ENCODE results near the gene HACL1.
"Not testable (repeated sequence)": the region's sequence is repeated elsewhere in the genome, so short reads cannot be mapped to it uniquely, and the experiment has no call there.

The HACL1 gene

GRCh38 chr3:15629860-15630597 lies 28.7 kb upstream of the HACL1 start:
- no peak for DNase-seq

GRCh38 chr3:15628967-15629366 lies 27.6 kb upstream of the HACL1 start:
- DNase-seq = no peak

GRCh38 chr3:15623535-15624440 lies 22.4 kb upstream of the HACL1 start:
- no peak for DNase-seq

- not testable (repeated sequence) for DNase-seq
Observed at GRCh38 chr3:15619659-15620464, 18.5 kb upstream of the HACL1 start.

GRCh38 chr3:15616053-15616452 lies 14.7 kb upstream of the HACL1 start:
- DNase-seq = no peak

- DNase-seq = no peak
Observed at GRCh38 chr3:15614958-15615357, 13.6 kb upstream of the HACL1 start.

GRCh38 chr3:15612001-15612400 lies 10.6 kb upstream of the HACL1 start:
- no peak for DNase-seq

- no peak for DNase-seq
Observed at GRCh38 chr3:15611018-15611417, 9.6 kb upstream of the HACL1 start.

GRCh38 chr3:15610082-15610759 lies 8.9 kb upstream of the HACL1 start:
- DNase-seq = no peak

- DNase-seq = no peak
Observed at GRCh38 chr3:15606434-15606891, 5.1 kb upstream of the HACL1 start.

- DNase-seq = not testable (repeated sequence)
Observed at GRCh38 chr3:15604584-15604983, 3.2 kb upstream of the HACL1 start.

- DNase-seq = not testable (repeated sequence)
Observed at GRCh38 chr3:15602816-15603215, 1.4 kb upstream of the HACL1 start.

GRCh38 chr3:15602146-15602536 lies 772 bp upstream of the HACL1 start:
- DNase-seq = no peak

- DNase-seq = no peak
Observed at GRCh38 chr3:15601046-15601398, 347 bp downstream of the HACL1 start.

- no peak for DNase-seq
Observed at GRCh38 chr3:15595955-15596354, 5.4 kb downstream of the HACL1 start.

- no peak for DNase-seq
Observed at GRCh38 chr3:15592968-15593367, 8.4 kb downstream of the HACL1 start.

- no peak for DNase-seq
Observed at GRCh38 chr3:15591928-15592327, 9.4 kb downstream of the HACL1 start.

GRCh38 chr3:15591242-15591641 lies 10.1 kb downstream of the HACL1 start:
- no peak for DNase-seq

- no peak for DNase-seq
Observed at GRCh38 chr3:15585111-15585845, 16.1 kb downstream of the HACL1 start.

- DNase-seq = no peak
Observed at GRCh38 chr3:15581471-15582394, 19.6 kb downstream of the HACL1 start.

- DNase-seq = no peak
Observed at GRCh38 chr3:15579051-15579450, 22.3 kb downstream of the HACL1 start.
